Gastrocnemius medialis (tissue), 4 donors: ENCODE data around the gene SMYD3. TPM values are rescaled to one million over a fixed set of nuclear protein-coding genes. Genes with fewer than 3 reads are reported as not detected.

Experiments used
- ATAC-seq, 2 donors: fragments of 150-250 bp; one replicate each; pipeline ENCODE4 v1.9.1; 2016
- DNase-seq, 2 donors: peaks; one replicate each; pipeline ENCODE4 v3.0.0-alpha.2; 2019
- H3K27ac ChIP-seq, 4 donors: fragments of 200-600 bp; sonication (generic); 1 replicate in 1 of 4; 2 replicates in 3 of 4; pipeline ENCODE4 v1.5.1; 2016 to 2018; ENCODE audit warnings: mild to moderate bottlenecking in 2 of 4, moderate library complexity in 1 of 4
- H3K27me3 ChIP-seq, 3 donors: fragments of 200-600 bp; sonication (generic) in 2 of 3; 1 replicate in 1 of 3; 2 replicates in 2 of 3; pipeline versions ENCODE4 v1.5.1 to v1.6.0; 2016 to 2019; ENCODE audit warnings: mild to moderate bottlenecking in 1 of 3, moderate library complexity in 1 of 3
- H3K36me3 ChIP-seq, 2 donors: fragments of 200-600 bp; sonication (generic) in 1 of 2; one replicate each; pipeline ENCODE4 v1.5.1; 2017 to 2018
- H3K4me1 ChIP-seq, 2 donors: fragments of 200-600 bp; sonication (generic) in 1 of 2; one replicate each; pipeline ENCODE4 v1.5.1; 2016 to 2017; ENCODE audit warnings: mild to moderate bottlenecking in 2 of 2
- H3K4me3 ChIP-seq, 4 donors: fragments of 200-600 bp; sonication (generic) in 3 of 4; 1 replicate in 1 of 4; 2 replicates in 3 of 4; pipeline ENCODE4 v1.5.1; 2016 to 2019; ENCODE audit warnings: mild to moderate bottlenecking in 2 of 4
- H3K9me3 ChIP-seq, 3 donors: fragments of 200-600 bp; sonication (generic) in 2 of 3; 1 replicate in 1 of 3; 2 replicates in 2 of 3; pipeline ENCODE4 v1.5.1; 2016 to 2019
- CTCF ChIP-seq, 5 experiments: fragments of 450-650 bp in 3 of 5; fragments of 200-600 bp in 2 of 5; sonication (generic) in 2 of 5; IDR thresholded peaks in 4 of 5; conservative IDR thresholded peaks in 1 of 5; 1 replicate in 4 of 5; 2 replicates in 1 of 5; pipeline ENCODE4 v1.5.1; 2016 to 2019; ENCODE audit warnings: antibody characterized with exemption in 5 of 5, mild to moderate bottlenecking in 3 of 5, moderate library complexity in 3 of 5
- POLR2A ChIP-seq, 2 donors: fragments of 450-650 bp; IDR thresholded peaks; one replicate each; pipeline ENCODE4 v1.6.1; 2017; ENCODE audit warnings: antibody characterized with exemption in 2 of 2, mild to moderate bottlenecking in 2 of 2, moderate library complexity in 2 of 2
- in situ Hi-C, 4 donors: fragments of 200-750 bp; cut with MboI; loops; one replicate each; pipeline versions ENCODE4 v1.15.0 to v1.8.0; 2017; ENCODE audit warnings: low sequenced_read_pairs in 4 of 4
- intact Hi-C: fragments of 100-400 bp; cut with DNase I; formaldehyde crosslinking; loops from one replicate; pipeline ENCODE4 v1.15.1; 2023; ENCODE audit warnings: low total_unique reads
- total RNA-seq, 4 donors: library from RNA; depleted of rRNA; stranded (reverse); fragments of >200 nt; gene quantifications; one replicate each; pipeline versions ENCODE4 v1.1.0 to v1.2.3, GENCODE V29; 2016

SMYD3 gene
- total RNA-seq, 4 donors from 2014 or later, result 4.4 to 10.3 (median 6.3) TPM

GRCh38 chr1:245867738-245868137, 639.3 kb downstream of the SMYD3 start:
- no peak for ATAC-seq
- in situ Hi-C loops, result no loop called here

GRCh38 chr1:245864872-245865271, 642.2 kb downstream of the SMYD3 start:
- Histone ChIP-seq H3K27me3 (no peaks in the 10 kb centered on the region), H3K36me3 (no peaks in the 10 kb centered on the region), H3K9me3 (no peaks in the 10 kb centered on the region), H3K4me3 (no peak overlapping the region), H3K27ac (no peak overlapping the region), H3K4me1 (no peaks in the 10 kb centered on the region)
- intact Hi-C loops (no loop called here), in situ Hi-C loops (no loop called here)
- DNase-seq (no peak), ATAC-seq (no peak)
- TF ChIP-seq POLR2A (IDR thresholded peaks at IDR 0.05), result no peak
- no peak for TF ChIP-seq CTCF (IDR thresholded peaks at IDR 0.05 in 4 of 5, conservative IDR thresholded peaks at IDR 0.05 in 1 of 5)

More at GRCh38 chr1:245867738-245868137, 639.3 kb downstream of the SMYD3 start:
- no peak for DNase-seq
- intact Hi-C loops, result no loop called here
- Histone ChIP-seq H3K27ac (no peak overlapping the region), H3K36me3 (no peaks in the 10 kb centered on the region), H3K4me3 (no peak overlapping the region), H3K27me3 (no peaks in the 10 kb centered on the region), H3K9me3 (no peaks in the 10 kb centered on the region), H3K4me1 (no peaks in the 10 kb centered on the region)
- TF ChIP-seq CTCF (IDR thresholded peaks at IDR 0.05 in 4 of 5, conservative IDR thresholded peaks at IDR 0.05 in 1 of 5), result no peak
- no peak for TF ChIP-seq POLR2A (IDR thresholded peaks at IDR 0.05)

GRCh38 chr1:245863566-245864184, 643.4 kb downstream of the SMYD3 start:
- DNase-seq (no peak), ATAC-seq (no peak)
- Histone ChIP-seq H3K9me3 (no peaks in the 10 kb centered on the region), H3K4me3 (no peak overlapping the region), H3K27me3 (no peaks in the 10 kb centered on the region), H3K4me1 (no peaks in the 10 kb centered on the region), H3K36me3 (no peaks in the 10 kb centered on the region), H3K27ac (no peak overlapping the region)
- in situ Hi-C loops, result no loop called here
- no peak for TF ChIP-seq POLR2A (IDR thresholded peaks at IDR 0.05)
- TF ChIP-seq CTCF (IDR thresholded peaks at IDR 0.05 in 4 of 5, conservative IDR thresholded peaks at IDR 0.05 in 1 of 5), result no peak
- intact Hi-C loops, result no loop called here

GRCh38 chr1:245862812-245863540, 644.1 kb downstream of the SMYD3 start:
- DNase-seq, result no peak
- H3K27me3 ChIP-seq, result no peaks in the 10 kb centered on the region

More at GRCh38 chr1:245862812-245863540, 644.1 kb downstream of the SMYD3 start:
- in situ Hi-C loops, result no loop called here
- TF ChIP-seq CTCF (IDR thresholded peaks at IDR 0.05 in 4 of 5, conservative IDR thresholded peaks at IDR 0.05 in 1 of 5) (no peak), POLR2A (IDR thresholded peaks at IDR 0.05) (no peak)
- Histone ChIP-seq H3K27ac (no peak overlapping the region), H3K36me3 (no peaks in the 10 kb centered on the region), H3K4me3 (no peak overlapping the region), H3K9me3 (no peaks in the 10 kb centered on the region), H3K4me1 (no peaks in the 10 kb centered on the region)
- intact Hi-C loops, result no loop called here
- no peak for ATAC-seq
